ENCODE results near the gene HMGCS2.

GRCh38 chr1:119718409-119718808, 50.3 kb downstream of the HMGCS2 start:
- TF ChIP-seq ZNF274 (IDR thresholded peaks at IDR 0.05; ENCODE audit: low read depth, low read length) (no peak), YY1 (IDR thresholded peaks at IDR 0.05; ENCODE audit: insufficient read depth, insufficient read length) (no peak), SUZ12 (IDR thresholded peaks at IDR 0.05; ENCODE audit: extremely low read depth, insufficient read depth, insufficient read length) (no peak)
